Dermis blood vessel endothelial cell (primary cell): ENCODE data around the gene LSG1. TPM values are rescaled to one million over a fixed set of nuclear protein-coding genes. Genes with fewer than 3 reads are reported as not detected.
A peak's percentile ranks its signal among the peaks of the same experiment; 100 is the strongest.
"Not testable (repeated sequence)": the region's sequence is repeated elsewhere in the genome, so short reads cannot be mapped to it uniquely, and the experiment has no call there.

Experiments
- DNase-seq: peaks from one replicate; pipeline ENCODE4 v3.0.0; 2010
- total RNA-seq: library from RNA; depleted of rRNA; stranded (reverse); fragments of >200 nt; gene quantifications from 2 replicates; pipeline ENCODE4 v1.2.3, GENCODE V29; 2014

LSG1 gene
- total RNA-seq, 1 donor from 2014 or later = 72.8 TPM

- no peak for DNase-seq
Observed at GRCh38 chr3:194654443-194654842, 17.5 kb downstream of the LSG1 start.

- no peak for DNase-seq
Observed at GRCh38 chr3:194647747-194648146, 24.2 kb downstream of the LSG1 start.

- no peak for DNase-seq
Observed at GRCh38 chr3:194642769-194643168, 29.2 kb downstream of the LSG1 start.

GRCh38 chr3:194640829-194641228, 31.2 kb downstream of the LSG1 start:
- DNase-seq = peak; percentile 88

GRCh38 chr3:194638991-194639605, 32.9 kb downstream of the LSG1 start:
- DNase-seq = no peak

- DNase-seq = no peak
Observed at GRCh38 chr3:194637541-194638400, 34.2 kb downstream of the LSG1 start.

- DNase-seq = no peak
Observed at GRCh38 chr3:194637066-194637465, 34.9 kb downstream of the LSG1 start.

- peak; percentile 93 for DNase-seq
Observed at GRCh38 chr3:194633349-194634004, 38.5 kb downstream of the LSG1 start, which contains the start of gene TMEM44. TSS of gene TMEM44 (minus strand) at chr3:194633419. CDS start at chr3:194633215, 204 bp downstream.

GRCh38 chr3:194632809-194633348, 39.1 kb downstream of the LSG1 start:
- peak; percentile 40 for DNase-seq

- DNase-seq = no peak
Observed at GRCh38 chr3:194632226-194632808, 39.7 kb downstream of the LSG1 start.

GRCh38 chr3:194631696-194632095, 40.3 kb downstream of the LSG1 start:
- peak; percentile 53 for DNase-seq

GRCh38 chr3:194630681-194631080, 41.3 kb downstream of the LSG1 start:
- DNase-seq = not testable (repeated sequence)

- DNase-seq = no peak
Observed at GRCh38 chr3:194624956-194625355, 47.0 kb downstream of the LSG1 start.

GRCh38 chr3:194623449-194624290, 48.3 kb downstream of the LSG1 start:
- DNase-seq = no peak

GRCh38 chr3:194622621-194623340, 49.2 kb downstream of the LSG1 start:
- DNase-seq = no peak

GRCh38 chr3:194621947-194622346, 50.0 kb downstream of the LSG1 start:
- no peak for DNase-seq

GRCh38 chr3:194620196-194620595, 51.8 kb downstream of the LSG1 start:
- no peak for DNase-seq

- no peak for DNase-seq
Observed at GRCh38 chr3:194619741-194620140, 52.2 kb downstream of the LSG1 start.

GRCh38 chr3:194618858-194619608, 53.0 kb downstream of the LSG1 start:
- no peak for DNase-seq

- DNase-seq = peak; percentile 34
Observed at GRCh38 chr3:194617827-194618226, 54.2 kb downstream of the LSG1 start.
